ENCODE results near the gene RC3H1.

The RC3H1 gene

DNA sequence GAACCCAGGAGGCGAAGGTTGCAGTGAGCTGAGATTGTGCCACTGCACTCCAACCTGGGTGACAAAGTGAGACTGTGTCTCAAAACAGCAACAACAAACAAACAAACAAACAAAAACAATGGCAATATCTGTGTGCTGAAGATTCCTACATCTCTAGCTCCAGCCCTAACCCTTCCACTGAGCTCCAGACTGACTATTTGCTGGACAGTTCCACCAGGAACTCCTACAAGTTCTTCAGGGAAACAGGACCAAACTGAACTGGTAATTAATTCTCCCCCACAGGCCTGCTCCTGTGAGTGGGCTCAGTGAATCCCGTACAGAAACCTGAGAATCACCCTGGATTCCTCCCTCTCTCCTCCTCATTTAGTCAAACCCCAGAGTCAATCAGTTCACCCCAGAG, 106.6 kb downstream of the RC3H1 start:
- Histone ChIP-seq H3K36me3 (no peaks in the 10 kb centered on the region), H3K27me3 (ENCODE audit: insufficient read depth, low read depth, severe bottlenecking) (no peaks in the 10 kb centered on the region), H3K27ac (no peak overlapping the region), H3K4me3 (ENCODE audit: low read depth, low read length) (no peak overlapping the region), H3K9me3 (ENCODE audit: severe bottlenecking) (no peaks in the 10 kb centered on the region)
- DNase-seq: no peak
- TF ChIP-seq, protein P1, sequence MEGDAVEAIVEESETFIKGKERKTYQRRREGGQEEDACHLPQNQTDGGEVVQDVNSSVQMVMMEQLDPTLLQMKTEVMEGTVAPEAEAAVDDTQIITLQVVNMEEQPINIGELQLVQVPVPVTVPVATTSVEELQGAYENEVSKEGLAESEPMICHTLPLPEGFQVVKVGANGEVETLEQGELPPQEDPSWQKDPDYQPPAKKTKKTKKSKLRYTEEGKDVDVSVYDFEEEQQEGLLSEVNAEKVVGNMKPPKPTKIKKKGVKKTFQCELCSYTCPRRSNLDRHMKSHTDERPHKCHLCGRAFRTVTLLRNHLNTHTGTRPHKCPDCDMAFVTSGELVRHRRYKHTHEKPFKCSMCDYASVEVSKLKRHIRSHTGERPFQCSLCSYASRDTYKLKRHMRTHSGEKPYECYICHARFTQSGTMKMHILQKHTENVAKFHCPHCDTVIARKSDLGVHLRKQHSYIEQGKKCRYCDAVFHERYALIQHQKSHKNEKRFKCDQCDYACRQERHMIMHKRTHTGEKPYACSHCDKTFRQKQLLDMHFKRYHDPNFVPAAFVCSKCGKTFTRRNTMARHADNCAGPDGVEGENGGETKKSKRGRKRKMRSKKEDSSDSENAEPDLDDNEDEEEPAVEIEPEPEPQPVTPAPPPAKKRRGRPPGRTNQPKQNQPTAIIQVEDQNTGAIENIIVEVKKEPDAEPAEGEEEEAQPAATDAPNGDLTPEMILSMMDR (IDR thresholded peaks at IDR 0.05; ENCODE audit: low read depth, low read length): no peak

DNA sequence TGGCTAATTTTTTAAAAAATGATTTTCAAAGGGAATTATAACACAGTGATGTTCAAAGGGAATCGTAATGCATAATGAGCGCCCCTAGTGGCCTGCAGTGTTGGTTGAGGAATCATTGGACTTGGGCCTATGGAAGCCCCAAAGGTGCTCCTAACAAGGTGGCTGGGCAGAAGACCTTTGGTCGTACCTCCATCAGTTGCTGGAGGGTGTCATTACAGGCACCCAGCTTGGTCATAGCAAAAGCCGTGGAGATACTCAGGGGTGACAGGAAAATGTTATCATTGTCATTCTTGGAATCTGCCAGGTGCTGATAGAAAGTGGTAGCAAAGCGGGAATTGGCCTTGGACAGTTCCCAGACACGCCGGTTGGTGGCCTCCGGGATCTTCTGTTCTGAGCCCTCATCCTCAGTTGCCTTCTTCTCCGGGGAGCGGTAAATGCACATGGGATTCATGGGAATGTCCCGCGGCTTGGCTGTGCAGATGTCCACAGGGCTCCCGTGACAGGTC, 107.7 kb downstream of the RC3H1 start:
- no peaks in the 10 kb centered on the region for H3K9me3 ChIP-seq (ENCODE audit: severe bottlenecking)
- H3K4me3 ChIP-seq (ENCODE audit: low read depth, low read length): no peak overlapping the region
- TF ChIP-seq, protein P1 (IDR thresholded peaks at IDR 0.05; ENCODE audit: low read depth, low read length): peak; percentile 69
- DNase-seq: peak; percentile 42
- no peaks in the 10 kb centered on the region for H3K27me3 ChIP-seq (ENCODE audit: insufficient read depth, low read depth, severe bottlenecking)
- no peaks in the 10 kb centered on the region for H3K36me3 ChIP-seq
- no peak overlapping the region for H3K27ac ChIP-seq

- TF ChIP-seq, protein P1 (IDR thresholded peaks at IDR 0.05; ENCODE audit: low read depth, low read length): no peak
- no peak for DNase-seq
- no peaks in the 10 kb centered on the region for H3K9me3 ChIP-seq (ENCODE audit: severe bottlenecking)
- no peaks in the 10 kb centered on the region for H3K36me3 ChIP-seq
- no peaks in the 10 kb centered on the region for H3K27me3 ChIP-seq (ENCODE audit: insufficient read depth, low read depth, severe bottlenecking)
- H3K27ac ChIP-seq: no peak overlapping the region
- H3K4me3 ChIP-seq (ENCODE audit: low read depth, low read length): no peak overlapping the region
Observed at GRCh38 chr1:173913111-173913510, 109.0 kb downstream of the RC3H1 start.

- H3K27ac ChIP-seq: no peak overlapping the region
- H3K9me3 ChIP-seq (ENCODE audit: severe bottlenecking): no peaks in the 10 kb centered on the region
- no peaks in the 10 kb centered on the region for H3K27me3 ChIP-seq (ENCODE audit: insufficient read depth, low read depth, severe bottlenecking)
- H3K36me3 ChIP-seq: no peaks in the 10 kb centered on the region
- TF ChIP-seq, protein P1 (IDR thresholded peaks at IDR 0.05; ENCODE audit: low read depth, low read length): no peak
- no peak for DNase-seq
- no peak overlapping the region for H3K4me3 ChIP-seq (ENCODE audit: low read depth, low read length)
Observed at GRCh38 chr1:173903827-173904531, 118.2 kb downstream of the RC3H1 start.

- Histone ChIP-seq H3K36me3 (no peaks in the 10 kb centered on the region), H3K27ac (no peak overlapping the region)
Observed at GRCh38 chr1:173900992-173901391, 121.2 kb downstream of the RC3H1 start.

More at GRCh38 chr1:173900992-173901391, 121.2 kb downstream of the RC3H1 start:
- TF ChIP-seq, protein P1 (IDR thresholded peaks at IDR 0.05; ENCODE audit: low read depth, low read length): no peak
- H3K9me3 ChIP-seq (ENCODE audit: severe bottlenecking): no peaks in the 10 kb centered on the region
- DNase-seq: no peak
- no peak overlapping the region for H3K4me3 ChIP-seq (ENCODE audit: low read depth, low read length)
- H3K27me3 ChIP-seq (ENCODE audit: insufficient read depth, low read depth, severe bottlenecking): no peaks in the 10 kb centered on the region
